Hypothalamus (tissue), 51 donors: ENCODE measurements around the gene ATP6V1E1.

Source experiments
- DNase-seq, 51 donors: peaks; one replicate each; lab custom pipeline; 2025; lab: John Stamatoyannopoulos, UW

ATP6V1E1 gene

DNA sequence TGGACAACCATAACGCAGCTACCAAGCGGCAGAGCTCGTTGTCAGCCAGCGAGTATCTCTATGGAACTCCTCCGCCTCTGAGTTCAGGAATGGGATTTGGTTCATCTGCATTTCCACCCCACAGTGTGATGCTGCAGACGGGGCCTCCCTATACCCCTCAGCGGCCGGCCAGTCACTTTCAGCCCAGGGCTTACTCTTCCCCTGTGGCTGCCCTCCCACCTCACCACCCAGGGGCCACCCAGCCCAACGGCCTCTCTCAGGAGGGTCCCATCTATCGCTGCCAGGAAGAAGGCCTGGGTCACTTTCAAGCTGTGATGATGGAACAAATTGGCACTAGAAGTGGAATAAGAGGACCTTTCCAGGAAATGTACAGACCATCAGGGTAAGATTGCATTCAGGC, 79.4 kb downstream of the ATP6V1E1 start:
- DNase-seq, result no peak

DNA sequence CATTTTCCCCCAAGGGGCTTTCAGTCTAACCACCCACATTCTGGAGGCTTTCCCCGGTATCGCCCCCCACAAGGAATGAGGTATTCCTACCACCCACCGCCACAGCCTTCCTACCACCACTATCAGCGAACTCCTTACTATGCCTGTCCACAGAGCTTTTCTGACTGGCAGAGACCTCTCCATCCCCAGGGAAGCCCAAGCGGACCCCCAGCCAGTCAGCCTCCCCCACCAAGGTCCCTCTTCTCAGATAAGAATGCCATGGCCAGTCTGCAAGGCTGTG, 79.9 kb downstream of the ATP6V1E1 start:
- no peak for DNase-seq

DNA sequence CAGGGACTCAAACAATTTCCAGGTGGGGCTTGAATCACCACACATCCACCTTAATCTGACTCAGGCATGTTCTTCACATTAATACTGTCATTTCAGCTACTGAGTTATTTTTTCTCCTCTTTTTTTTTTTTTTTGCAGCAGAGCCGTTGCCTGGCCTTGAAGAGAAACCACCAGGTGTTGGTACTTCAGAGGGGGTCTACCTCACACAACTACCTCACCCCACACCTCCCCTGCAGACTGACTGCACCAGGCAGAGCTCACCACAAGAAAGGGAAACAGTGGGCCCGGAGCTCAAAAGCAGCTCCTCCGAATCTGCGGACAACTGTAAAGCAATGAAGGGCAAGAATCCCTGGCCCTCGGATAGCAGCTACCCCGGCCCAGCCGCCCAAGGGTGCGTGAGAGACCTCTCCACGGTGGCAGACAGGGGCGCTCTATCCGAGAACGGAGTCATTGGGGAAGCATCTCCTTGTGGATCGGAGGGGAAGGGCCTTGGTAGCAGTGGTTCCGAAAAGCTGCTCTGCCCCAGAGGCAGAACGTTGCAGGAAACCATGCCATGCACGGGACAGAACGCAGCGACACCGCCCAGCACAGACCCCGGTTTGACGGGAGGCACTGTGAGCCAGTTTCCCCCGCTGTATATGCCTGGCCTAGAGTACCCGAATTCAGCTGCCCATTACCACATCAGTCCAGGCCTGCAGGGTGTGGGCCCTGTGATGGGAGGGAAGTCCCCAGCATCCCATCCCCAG, 80.4 kb downstream of the ATP6V1E1 start:
- DNase-seq, result no peak

DNA sequence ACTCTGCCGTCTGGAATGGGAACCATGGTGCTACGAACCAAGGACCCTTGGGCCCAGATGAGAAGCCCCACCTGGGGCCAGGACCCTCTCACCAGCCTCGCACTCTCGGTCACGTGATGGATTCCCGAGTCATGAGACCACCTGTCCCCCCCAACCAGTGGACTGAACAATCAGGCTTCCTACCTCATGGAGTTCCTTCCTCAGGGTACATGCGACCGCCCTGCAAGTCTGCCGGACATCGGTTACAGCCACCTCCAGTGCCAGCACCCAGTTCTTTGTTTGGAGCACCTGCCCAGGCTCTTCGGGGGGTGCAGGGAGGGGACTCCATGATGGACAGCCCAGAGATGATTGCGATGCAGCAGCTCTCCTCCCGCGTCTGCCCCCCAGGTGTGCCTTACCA, 86.1 kb downstream of the ATP6V1E1 start:
- no peak for DNase-seq
